GM19025 (cell line): ENCODE measurements around the gene OR2Y1.
"Not testable (repeated sequence)": the region's sequence is repeated elsewhere in the genome, so short reads cannot be mapped to it uniquely, and the experiment has no call there.

Experiments
- ATAC-seq: cut with Tn5 transposase; IDR thresholded peaks from one replicate; pipeline ENCODE4 v1.9.1; 2021; ENCODE audit warnings: mild to moderate bottlenecking, low read depth, moderate library complexity; ENCODE audit not compliant: unreplicated experiment

OR2Y1 gene

GRCh38 chr5:180740953-180741352, 1.1 kb upstream of the OR2Y1 start:
- not testable (repeated sequence) for ATAC-seq

DNA sequence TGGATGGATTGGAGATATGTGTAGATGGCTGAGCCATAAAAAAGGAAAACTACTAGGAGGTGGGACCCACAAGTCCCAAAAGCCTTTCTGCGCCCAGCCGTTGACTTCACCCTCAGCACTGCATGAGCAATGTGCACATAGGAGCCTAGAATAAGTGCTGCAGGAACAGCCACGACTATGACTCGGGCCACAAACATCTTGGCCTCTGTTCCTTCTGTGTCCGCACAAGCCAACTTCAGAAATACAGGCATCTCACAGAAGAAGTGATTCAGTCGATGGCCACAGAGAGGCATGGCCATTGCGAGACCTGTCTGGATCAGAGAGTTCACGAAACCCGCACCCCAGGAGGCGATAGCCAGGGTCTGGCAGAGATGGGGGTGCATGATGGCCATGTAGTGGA, 587 bp downstream of the OR2Y1 start:
- no peak for ATAC-seq

- ATAC-seq: no peak
These were observed 3.3 kb downstream of the OR2Y1 start for GRCh38 chr5:180736536-180736935.

DNA sequence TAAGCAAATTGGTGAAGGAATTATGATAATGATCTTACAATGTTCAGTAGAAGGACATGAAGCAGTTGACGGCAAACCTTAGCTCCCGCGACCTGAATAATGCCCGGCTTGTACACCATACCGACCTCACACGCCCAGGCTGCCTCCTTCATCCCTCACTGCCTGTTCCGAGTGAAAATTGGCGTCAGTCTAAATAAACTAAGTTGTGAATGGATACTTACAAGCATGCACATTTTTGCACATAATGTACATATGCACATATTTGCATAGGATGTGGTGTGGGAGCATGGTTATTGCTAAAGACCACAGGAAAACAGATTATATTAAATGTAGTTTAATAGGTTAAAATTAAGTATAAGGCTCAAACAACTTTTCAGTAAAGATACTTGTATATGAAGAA, 14.9 kb downstream of the OR2Y1 start:
- no peak for ATAC-seq

DNA sequence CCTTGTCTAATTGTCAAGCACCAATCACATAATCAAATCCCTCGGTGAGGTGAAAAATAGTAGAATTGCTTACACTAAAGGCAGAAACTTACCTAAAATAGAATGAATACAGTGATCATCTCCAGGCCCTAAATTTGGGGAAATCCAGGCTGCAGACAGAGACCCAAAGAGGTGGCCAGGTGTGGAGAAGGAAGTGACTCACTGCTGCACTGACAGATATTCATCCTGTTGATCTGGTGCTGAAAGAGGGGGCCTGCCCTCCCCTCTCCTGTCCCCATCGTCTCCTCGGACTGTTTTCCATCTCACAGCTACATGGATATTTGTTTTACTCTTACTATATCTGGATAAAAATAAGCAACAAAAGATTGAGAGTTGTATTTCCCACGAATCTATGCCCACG, 15.9 kb downstream of the OR2Y1 start:
- no peak for ATAC-seq

- no peak for ATAC-seq
These were observed 19.4 kb downstream of the OR2Y1 start for GRCh38 chr5:180720486-180720885.

- ATAC-seq: no peak
These were observed 20.1 kb downstream of the OR2Y1 start for GRCh38 chr5:180719781-180720180.

GRCh38 chr5:180718810-180719453, 20.9 kb downstream of the OR2Y1 start:
- no peak for ATAC-seq

DNA sequence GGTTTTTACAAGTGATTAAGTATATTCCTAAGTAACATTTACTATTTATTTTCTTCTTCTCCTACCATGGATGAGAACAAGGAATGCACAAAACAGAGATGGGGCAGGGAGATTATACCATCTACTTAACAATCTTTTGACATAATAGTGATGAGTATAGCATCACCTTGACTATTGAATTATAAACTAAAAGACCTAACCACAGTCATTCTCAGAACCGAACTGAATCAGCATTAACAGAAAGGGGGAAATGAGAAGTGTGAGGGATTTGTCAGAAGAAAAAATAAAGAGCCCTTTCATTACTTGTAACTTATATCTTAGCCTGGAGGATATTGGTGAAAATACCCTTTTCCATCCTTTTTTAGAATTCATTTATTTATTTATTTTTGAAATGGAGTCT, 21.9 kb downstream of the OR2Y1 start:
- no peak for ATAC-seq

GRCh38 chr5:180704362-180704761, 35.5 kb downstream of the OR2Y1 start:
- ATAC-seq: no peak

DNA sequence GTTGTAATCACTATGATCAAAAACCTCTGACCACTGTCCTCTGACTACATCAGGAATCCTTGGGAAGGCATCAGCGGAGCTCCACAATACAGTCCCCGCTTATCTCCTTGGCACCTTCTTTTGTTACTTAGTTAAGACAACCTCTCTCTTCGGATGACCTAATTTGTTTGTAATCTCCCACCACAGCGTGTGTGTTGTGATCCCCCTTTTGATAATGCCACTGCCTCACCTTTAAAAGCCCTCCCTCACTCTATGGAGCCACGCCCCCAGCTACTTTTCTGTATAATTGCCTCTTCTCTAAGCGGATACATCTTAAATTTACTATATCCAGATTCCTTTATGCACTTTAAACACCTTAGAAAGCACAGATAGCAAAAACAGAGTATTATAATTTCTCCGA, 35.9 kb downstream of the OR2Y1 start:
- no peak for ATAC-seq

DNA sequence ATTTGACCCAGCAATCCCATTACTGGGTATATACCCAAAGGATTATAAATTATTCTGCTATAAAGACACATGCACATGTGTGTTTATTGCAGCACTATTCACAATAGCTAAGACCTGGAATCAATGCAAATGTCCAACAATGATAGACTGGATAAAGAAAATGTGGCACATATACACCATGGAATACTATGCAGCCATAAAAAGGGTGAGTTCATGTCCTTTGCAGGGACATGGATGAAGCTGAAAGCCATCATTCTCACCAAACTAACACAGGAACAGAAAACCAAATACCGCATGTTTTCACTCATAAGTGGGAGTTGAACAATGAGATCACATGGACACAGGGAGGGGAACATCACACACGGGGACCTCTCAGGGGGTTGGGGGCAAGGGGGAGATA, 36.5 kb downstream of the OR2Y1 start:
- ATAC-seq: not testable (repeated sequence)

DNA sequence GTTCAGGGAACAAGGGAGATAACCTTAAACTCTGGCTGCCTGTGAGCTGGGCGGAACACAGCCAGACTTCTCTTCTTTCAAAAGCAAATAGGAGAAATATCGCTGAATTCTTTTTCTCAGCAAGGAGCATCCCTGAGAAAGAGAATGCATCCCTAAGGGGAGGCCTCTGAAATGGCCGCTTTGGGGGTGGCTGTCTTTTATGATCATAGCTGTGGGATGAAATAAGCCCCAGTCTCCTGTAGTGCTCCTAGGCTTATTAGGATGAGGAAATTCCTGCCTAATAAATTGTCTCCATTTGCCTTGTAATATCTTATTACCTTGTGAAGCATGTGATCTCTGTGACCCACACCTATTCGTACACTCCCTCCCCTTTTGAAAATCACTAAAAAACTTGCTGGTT, 39.4 kb downstream of the OR2Y1 start:
- ATAC-seq: not testable (repeated sequence)

DNA sequence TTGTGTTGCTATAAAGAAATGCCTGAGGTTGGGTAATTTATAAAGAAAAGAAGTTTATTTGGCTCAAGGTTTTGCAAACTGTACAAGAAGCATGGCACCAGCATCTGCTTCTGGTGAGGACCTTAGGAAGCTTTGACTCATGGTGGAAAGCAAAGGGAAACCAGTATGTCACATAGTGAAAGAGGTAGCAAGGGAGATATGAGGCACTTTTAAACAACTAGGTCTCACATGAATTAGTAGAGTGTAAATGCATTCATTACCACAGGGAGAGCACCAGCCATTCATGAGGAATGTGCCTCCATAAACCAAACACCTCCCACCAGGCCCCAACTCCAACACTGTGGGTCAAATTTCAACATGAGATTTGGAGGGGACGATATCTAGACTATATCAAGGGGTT, 40.8 kb downstream of the OR2Y1 start:
- ATAC-seq: no peak

DNA sequence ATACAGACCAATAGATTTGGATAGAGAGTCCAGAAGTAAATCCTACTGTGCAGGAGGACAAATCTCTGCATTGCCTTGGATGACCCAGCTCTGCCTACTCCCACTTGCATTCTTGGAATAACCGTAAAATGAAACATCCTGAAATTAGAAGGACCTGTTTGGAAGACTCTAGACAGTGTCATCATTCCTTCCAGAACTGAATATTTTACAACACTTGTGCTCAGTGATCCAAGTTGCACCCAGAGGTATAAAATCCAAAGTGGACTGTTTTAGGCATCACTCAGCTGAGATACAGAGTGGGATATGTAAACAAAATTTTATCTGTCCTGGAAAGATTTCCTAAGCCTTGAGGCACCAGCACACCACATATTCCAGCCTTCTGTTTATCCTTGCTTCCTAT, 43.7 kb downstream of the OR2Y1 start:
- ATAC-seq: no peak

- ATAC-seq: no peak
These were observed 47.4 kb downstream of the OR2Y1 start for GRCh38 chr5:180692429-180692828.

- no peak for ATAC-seq
These were observed 48.8 kb downstream of the OR2Y1 start for GRCh38 chr5:180691046-180691445.

DNA sequence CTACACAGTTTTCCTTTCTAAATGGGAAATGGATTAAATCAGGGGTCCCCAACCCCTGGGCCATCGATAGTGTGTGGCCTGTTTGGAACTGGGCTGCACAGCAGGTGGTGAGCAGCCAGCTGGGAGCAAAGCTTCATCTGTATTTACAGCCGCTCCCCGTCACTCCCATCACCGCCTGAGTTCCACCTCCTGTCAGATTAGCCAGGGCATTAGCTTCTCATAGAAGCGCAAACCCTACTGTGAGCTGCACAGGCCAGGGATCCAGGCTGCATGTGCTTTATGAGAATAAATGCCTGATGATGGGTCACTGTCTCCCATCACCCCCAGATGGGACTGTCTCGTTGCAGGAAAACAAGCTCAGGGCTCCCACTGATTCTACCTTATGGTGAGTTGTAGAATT, 49.3 kb downstream of the OR2Y1 start:
- ATAC-seq: no peak

GRCh38 chr5:180689775-180690174, 50.1 kb downstream of the OR2Y1 start:
- no peak for ATAC-seq
